ENCODE measurements around the gene METRNL.

METRNL gene

DNA sequence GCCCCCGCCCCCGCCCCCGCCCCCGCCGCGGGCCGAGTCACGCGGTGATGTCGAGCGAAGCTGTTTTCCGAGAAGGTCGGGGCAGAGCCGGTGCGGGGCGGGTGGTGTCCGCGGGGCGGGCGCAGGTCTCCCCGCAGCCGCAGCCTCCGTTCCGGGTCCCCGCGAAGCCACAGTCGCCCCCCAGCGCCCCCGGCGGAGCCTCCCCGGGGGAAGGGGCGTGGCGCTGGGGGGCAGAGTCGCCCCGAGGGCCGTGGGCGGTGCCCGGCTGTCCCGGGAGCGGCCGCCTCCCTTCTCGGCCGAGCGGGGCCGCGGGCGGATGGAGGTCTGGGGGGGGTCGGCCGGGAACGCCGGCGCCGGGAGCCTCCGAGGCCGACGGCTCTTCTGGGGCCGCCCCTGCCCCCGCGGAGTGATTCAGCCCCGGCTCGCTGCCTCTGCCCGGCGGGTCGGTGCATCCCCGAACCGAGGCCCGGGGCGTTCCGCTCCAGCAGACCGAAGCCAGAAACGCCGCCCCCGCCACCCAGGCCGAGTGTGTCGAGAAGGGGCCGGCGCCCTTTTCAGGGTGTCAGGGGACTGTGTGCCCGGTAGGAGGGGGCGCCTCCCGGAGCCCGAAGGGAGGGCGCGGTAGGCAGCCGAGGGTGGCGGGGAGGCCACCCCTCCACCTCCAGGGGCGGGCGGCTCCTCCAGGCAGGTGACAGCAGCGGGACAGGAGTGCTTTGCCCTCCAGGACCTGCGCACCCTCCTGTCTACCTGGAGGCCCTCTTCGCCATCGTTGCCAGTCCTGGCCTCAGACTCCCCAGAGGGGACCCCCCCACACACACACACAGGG lies 1.7 kb downstream of the METRNL start:
- DNase-seq (ENCODE audit: low read depth) = peak; percentile 48

- peak; percentile 40 for DNase-seq (ENCODE audit: low read depth)
Measured at GRCh38 chr17:83081684-83082201, 2.3 kb downstream of the METRNL start.

DNA sequence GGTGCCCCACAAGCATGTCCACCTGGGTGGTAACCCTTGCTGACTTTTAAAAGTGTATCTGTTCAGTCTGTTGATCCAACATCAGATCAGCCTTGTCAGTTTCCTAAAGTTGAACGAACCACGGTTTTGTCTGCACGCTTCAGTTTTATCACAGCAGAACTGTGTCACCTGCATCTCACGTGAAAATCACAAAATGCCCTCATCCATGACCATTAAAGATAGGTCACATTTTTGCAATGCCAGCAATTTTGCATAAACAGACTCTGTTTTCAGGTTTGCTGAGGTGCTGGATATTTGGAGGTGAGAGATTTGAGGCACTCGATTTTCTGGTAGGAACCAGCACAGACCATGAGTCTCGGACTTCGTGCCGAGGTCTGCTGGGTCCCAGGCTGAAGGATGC lies 3.0 kb downstream of the METRNL start:
- no peak for DNase-seq (ENCODE audit: low read depth)

DNA sequence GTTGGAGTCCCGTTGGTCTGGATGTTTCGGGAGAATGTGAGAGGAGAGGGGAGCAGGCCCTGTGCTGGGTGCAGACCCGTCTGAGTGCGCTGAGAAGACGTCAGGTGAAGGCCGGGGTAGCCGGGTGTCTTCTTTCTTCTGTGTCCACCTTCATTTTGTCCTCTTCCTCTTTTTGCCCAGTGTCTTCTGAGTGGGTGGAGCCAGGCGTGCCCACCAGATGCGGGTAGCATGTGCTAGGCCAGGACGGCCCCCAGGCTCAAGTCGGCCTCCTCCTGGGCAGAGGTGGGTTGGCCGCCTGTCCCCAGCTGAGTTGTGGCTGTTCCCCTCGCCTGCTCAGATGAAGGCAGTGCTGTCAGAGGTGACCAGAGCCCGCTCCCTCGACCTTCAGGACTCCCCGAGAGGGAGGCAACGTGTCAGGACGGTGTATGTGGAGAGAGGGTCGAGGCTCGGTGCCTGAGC lies 3.5 kb downstream of the METRNL start:
- no peak for DNase-seq (ENCODE audit: low read depth)

- DNase-seq (ENCODE audit: low read depth) = peak; percentile 66
Measured at GRCh38 chr17:83083368-83084201, 4.2 kb downstream of the METRNL start.

DNA sequence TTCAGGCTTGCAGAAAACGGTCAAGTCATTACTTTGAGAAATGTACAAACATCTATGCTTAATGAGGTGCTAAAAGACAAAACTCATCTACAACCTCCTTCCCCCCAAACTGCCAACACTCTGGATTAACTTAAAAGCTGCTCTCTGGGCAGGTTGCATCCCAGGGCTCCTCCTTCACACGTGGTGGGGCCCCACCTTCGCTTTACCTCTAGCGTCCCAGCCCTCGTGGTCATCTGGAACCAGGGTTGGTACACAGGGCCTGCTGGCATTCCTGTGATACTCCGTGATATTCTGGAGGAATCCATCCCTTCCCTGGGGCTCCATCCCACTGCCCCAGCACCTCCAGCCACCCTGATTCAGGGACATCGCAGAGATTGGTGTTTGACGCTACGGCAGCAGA lies 4.8 kb downstream of the METRNL start:
- DNase-seq (ENCODE audit: low read depth) = no peak

- DNase-seq (ENCODE audit: low read depth) = no peak
Measured at GRCh38 chr17:83084621-83085056, 5.2 kb downstream of the METRNL start.

DNA sequence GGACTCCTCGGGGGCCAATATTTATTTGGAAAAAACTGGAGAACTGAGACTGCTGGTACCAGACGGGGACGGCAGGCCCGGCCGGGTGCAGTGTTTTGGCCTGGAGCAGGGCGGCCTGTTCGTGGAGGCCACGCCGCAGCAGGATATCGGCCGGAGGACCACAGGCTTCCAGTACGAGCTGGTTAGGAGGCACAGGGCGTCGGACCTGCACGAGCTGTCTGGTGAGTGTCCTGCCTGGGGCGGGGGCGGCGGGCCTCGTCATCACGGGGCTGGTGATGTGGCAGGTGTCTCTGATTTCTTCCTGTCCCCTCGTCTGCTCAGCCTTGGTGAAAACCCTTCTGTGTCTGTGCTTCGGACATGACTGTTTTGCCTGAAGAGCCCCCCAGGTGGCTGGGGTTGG lies 5.7 kb downstream of the METRNL start:
- DNase-seq (ENCODE audit: low read depth) = no peak

- no peak for DNase-seq (ENCODE audit: low read depth)
Measured at GRCh38 chr17:83085526-83086198, 6.3 kb downstream of the METRNL start.

GRCh38 chr17:83086199-83086880 lies 6.9 kb downstream of the METRNL start:
- DNase-seq (ENCODE audit: low read depth) = no peak

DNA sequence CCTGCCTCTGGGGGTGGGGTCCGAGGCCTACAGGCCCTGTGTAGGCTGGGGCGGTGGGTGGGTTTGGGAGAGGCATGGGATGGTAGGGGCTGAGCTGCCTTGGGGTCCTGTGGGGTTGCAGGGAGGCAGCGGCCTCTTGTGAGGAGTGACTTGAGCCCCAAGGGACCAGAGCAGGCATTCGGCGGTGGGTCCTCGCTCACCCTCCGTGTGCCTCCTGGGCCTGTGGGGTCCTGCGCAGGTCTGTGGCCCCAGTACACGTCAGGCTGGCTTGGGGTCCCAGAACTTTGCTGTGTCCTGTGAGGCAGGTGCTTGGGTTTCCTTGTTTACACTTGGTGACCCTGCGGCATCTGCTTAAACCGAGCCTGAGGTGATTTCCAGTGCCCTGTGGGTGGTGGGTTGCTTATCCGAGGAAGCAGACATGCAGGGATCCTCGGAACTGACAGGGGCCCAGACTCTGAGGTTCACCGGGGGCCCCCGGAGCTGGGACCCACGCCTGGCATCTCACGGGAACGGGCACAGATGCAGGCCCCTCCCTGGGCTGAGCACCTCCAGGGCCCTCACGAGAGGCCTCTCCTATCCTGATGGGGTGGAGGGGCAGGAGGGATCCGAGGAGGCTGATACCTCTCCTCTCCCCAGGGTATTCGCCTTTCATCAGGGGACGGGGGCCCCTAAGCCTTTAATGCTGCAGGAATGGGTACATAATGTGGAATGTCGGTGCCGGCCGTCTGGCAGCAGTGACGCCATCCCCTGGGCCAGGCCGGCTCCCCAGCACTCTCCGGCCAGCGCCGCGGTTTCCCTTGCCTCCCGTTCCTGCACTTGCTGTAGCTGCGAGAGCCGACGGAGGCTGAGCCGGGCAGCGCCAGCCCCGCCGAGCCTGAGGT lies 7.7 kb downstream of the METRNL start:
- no peak for DNase-seq (ENCODE audit: low read depth)

DNA sequence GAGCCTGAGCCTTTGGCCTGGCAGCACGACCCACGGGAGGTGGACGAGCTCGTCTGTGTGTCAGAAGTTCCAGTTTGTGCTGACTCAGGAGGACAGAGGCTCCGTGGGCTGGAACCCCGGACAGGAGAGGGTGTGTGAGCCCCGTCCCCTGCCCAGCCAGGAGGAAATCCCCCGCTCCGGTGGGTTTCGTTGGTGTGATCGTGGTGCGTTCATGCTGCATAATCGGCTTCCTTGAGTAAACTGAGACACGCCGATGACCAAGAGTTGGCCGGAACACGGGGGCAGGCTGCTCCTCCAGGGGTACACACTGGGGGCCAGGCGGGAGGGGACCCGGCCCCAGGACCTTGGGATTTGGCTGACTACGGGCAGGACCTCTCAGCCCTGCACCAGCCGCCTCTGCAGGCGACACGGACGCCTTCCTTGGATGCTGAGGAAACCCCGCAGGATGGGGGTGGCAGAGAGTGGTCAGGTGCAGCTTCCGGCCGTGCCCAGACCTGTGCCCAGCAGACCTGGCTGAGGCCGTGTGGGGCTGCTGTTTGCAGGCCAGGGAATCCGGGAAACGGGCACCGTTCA lies 8.5 kb downstream of the METRNL start:
- DNase-seq (ENCODE audit: low read depth) = no peak

DNA sequence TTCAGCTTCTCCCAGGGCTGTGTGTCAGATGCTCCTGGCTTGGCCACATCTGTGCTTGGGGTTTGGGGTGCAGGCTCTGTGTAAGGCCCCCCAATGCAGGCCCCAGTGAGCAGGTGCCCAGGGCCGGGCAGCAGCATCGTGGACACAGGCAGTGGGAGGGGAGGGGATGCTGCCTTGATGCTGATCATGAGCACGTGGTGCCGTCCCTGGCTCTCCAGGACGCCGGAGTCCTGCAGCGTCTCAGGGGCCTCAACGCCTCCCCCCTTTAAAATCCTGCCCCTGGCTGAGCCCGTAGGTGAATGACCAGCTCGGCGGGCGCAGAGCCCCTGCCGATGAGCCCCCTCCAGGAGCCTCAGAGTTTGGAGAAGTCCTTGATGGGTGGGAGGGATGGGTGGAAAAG lies 9.0 kb downstream of the METRNL start:
- no peak for DNase-seq (ENCODE audit: low read depth)

GRCh38 chr17:83088909-83089308 lies 9.5 kb downstream of the METRNL start:
- DNase-seq (ENCODE audit: low read depth) = no peak

GRCh38 chr17:83089328-83090132 lies 10.1 kb downstream of the METRNL start:
- no peak for DNase-seq (ENCODE audit: low read depth)

DNA sequence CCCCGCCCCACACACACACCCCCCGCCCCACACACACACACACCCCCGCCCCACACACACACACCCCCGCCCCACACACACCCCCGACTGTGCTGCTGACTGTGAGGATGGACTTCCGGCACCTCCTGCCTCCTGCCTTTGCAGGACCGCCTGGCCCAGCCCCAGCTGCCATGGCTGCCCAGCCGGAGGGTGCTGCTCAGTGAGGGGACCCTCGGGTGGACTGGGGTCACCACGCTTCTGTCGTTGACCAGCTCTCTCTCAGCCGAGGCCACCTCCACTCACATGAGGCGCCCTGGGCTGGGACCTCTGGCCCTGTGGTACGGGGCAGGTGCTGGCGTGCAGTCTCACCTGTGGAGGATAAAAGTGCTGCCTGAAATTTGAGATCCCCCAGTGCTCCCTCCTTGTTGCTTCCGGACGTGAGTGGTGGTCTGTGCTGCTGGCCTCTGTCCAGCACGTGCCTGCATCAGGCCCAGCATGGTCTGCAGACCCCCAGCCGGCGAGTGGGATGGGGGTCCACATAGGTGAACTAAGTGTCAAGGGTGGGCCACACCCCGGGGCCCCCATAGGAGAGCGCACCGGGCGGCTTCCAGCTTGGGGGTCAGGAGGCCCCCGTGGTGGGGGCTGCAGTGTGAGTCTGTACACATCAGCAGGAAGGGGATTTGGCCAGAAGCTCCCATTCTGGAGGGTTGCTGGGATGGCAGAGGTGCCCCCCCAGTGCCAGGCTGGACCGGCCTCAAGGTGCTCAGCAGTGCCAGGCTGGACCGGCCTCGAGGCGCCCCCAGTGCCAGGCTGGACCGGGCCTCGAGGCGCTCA lies 11.2 kb downstream of the METRNL start:
- no peak for DNase-seq (ENCODE audit: low read depth)

DNA sequence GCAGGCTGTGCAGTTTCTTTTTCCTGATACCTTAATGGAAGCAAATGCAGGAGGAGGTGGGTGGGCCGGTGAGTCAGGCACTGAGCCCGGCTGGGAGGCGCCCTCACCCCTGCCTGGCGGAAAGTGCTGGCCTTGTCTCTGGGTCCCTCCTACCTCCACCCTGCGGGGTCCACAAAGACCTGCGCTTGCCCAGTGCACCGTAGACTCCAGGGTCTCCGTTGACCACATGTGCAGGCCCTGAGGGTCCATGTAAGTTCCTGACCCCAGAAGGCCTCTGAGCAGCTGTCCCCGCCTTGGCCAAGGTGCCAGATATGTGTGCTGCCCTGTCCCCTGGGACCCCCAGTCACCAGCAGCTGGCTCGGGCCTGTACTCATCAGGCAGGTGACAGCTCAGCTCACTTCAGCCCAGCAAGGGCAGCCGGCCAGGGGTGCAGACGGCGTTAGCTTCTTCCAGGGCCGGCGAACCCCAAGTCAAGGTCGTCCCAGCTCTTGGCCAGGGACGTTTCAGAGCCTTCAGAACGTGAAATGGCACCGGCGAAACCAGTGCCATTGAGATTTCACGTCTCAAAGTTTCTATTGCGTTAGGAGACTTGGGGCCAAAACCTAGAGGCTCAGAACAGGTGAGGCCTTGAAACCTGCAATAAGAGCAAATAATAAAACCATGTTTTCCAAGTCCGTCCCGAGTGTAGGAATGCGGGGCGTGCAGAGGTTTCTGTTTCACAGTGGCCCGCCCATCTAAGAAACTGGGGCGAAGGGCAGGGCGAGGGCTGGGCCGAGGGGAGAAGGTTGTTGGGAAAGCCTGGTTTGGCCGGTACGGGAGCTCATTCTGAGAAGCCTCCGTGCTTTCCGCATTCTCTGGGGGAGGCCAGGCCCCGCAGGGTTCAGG lies 12.1 kb downstream of the METRNL start:
- DNase-seq (ENCODE audit: low read depth) = no peak

GRCh38 chr17:83092186-83092585 lies 12.8 kb downstream of the METRNL start:
- no peak for DNase-seq (ENCODE audit: low read depth)
